Measurements from ENCODE around the gene H6PD.

The H6PD gene

DNA sequence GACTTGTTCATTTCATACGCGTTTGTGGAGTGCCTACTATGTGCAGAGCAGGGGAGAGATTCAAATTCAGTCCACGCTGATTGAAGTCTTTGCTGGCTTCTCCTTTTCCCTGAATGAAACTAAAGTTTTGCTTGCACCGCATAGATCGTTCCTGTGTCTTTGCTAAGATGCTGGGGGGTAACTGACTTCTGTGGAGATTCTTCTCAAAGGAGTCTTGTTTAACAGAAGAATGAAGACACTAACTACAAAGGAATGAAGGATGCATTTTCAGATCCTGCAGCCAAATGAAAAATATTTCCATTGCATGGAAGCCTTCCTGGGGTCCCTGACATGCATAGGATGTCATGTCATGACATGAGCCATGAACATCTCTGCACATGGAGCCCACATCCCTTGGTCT, 26.9 kb upstream of the H6PD start:
- no peak for DNase-seq

- DNase-seq: no peak
These were observed 23.2 kb upstream of the H6PD start for GRCh38 chr1:9211291-9211811.

GRCh38 chr1:9212735-9213134, 21.8 kb upstream of the H6PD start:
- DNase-seq: no peak

- no peak for DNase-seq
These were observed 20.6 kb upstream of the H6PD start for GRCh38 chr1:9213956-9214355.

- DNase-seq: no peak
These were observed 15.7 kb upstream of the H6PD start for GRCh38 chr1:9218917-9219316.

DNA sequence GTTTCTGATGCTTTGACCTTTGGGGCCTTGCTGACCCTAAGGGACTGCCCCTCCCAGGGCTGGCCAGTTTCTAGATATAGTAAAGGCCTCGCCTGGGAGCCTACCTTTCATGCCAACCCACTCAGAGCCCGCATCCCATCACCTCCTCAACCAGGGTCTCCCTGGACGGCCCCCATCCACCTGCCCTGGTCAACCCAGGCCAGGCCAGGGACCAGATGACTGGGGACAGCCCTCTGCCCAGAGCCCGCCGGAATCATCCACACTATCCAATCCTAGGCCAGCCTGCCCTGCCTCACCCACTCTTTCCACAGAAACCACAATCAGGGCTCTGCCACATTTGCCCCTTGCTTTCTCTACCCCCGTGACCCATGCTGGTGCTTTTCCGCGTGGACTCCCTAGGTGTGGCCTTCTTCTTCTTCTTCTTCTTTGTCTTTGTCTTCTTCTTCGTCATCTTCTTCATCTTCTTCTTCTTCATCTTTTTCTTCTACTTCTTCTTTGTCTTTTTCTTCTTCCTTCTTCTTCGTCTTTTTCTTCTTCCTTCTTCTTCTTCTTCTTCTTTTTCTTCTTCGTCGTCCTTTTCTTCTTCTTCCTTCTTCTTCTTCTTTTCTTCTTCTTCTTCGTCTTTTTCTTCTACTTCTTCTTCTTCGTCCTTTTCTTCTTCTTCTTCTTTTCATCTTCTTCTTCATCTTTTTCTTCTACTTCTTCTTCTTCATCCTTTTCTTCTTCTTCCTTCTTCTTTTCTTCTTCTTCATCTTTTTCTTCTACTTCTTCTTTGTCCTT, 11.5 kb upstream of the H6PD start:
- no peak for DNase-seq

GRCh38 chr1:9224664-9225410, 9.7 kb upstream of the H6PD start:
- DNase-seq: no peak

GRCh38 chr1:9225411-9225785, 9.2 kb upstream of the H6PD start:
- DNase-seq: no peak

GRCh38 chr1:9228609-9229008, 6.0 kb upstream of the H6PD start:
- no peak for DNase-seq

DNA sequence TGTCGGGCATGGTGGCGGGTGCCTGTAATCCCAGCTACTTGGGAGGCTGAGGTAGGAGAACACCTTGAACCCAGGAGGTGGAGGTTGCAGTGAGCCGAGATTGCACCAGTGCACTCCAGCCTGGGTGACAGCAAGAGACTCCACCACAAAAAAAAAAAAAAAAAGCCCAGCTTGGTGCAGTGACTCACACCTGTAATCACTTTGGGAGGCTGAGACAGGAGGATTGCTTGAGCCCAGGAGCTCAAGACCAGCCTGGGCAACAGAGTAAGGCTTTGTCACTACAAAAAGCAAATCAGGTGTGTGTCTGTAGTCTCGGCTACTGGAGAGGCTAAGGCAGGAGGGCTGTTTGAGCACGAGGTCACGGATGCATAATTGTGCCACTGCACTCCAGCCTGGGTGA, 5.0 kb upstream of the H6PD start:
- DNase-seq: no peak

DNA sequence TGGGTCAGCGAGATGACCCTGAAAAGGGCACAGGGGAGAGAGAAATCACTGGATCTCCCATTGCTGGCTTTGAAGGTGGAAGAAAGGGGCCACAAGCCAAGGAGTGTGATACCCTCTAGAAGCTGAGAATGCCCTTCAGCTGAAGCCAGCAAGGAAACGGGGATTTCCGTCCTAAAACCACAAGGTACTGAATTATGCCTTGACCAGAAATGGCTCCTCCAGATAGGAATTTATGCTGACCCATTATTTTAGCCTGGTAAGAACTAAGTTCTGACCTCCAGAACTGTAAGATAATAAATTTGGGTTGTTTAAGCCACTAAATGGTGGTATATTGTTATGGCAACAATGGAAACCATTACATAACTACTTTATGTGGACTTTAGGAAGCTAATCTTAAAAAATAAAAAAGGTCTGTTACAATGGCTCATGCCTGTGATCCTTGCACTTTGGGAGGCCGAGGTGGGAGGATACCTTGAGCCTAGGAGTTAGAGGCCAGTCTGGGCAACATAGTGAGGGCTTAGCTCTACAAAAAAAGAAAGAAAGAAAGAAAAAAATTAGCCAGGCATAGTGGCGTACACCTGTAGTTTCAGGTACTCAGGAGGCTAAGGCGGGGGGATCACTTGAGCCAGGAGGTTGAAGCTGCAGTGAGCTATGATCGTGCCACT, 3.6 kb upstream of the H6PD start:
- no peak for DNase-seq

DNA sequence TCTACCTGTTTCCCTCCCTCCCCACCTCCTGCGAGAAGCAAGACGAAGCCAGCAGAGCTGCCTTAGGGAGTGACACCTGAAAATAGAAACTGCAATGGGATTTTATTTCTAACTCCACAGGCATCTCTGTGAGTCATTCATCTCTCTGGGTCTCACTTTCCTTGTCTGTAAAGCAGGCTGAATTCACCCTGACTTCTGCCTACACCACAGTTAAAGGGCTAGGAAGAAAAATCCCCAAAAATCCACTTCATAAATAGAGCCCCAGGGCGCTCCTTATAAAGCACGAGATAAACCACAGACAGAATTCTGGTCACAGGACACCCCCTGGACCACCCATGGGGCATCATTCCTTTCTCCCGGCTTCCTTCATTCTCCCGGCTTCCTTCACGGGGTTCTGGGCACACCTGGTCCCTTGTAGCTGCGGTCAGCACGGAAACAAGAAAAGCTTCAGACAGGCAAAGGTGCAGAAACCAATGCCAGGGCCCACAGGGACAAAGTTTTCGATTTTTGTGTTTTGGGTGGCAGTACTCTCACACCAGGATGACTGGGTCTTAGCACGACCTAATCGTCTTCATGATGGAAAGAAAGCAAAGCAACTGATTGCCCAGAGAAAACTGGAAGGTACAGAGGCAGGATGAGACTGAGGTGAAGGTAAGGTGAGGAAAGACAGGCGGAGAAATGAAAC, 2.8 kb upstream of the H6PD start:
- no peak for DNase-seq

GRCh38 chr1:9233241-9233941, 1.2 kb upstream of the H6PD start:
- no peak for DNase-seq

DNA sequence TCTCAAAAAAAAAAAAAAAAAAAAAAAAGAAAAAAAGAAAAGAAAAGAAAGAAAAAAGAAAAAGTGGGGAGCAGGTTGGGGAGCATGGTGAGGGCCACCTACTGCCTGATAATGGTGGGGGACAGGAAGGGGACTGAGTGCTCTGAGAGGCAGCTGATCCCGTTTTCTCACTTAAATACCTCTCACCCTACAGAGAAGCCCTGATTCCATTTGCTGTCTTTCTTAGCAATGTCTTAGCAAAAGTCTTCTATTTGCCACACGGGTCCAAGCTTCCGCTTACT, 692 bp upstream of the H6PD start:
- no peak for DNase-seq

DNA sequence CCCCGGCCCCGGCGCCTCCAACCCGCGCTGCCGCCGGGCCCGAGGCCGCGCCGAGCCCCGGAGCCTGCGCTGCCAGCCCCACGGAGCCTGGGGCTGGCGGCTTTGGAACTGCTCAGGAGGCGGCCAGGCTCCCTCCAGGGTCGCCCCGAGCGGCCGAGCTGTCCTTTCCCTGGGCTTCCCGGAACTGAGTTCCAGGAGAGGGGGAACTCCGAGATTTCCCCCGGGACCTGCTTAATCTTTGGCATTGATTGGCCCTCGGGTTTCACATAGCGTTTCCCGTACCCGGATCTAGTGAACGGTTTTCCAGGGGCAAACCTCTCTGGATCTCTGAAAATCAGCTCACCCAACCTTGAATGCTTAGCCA, 504 bp downstream of the H6PD start:
- peak; percentile 53 for DNase-seq

DNA sequence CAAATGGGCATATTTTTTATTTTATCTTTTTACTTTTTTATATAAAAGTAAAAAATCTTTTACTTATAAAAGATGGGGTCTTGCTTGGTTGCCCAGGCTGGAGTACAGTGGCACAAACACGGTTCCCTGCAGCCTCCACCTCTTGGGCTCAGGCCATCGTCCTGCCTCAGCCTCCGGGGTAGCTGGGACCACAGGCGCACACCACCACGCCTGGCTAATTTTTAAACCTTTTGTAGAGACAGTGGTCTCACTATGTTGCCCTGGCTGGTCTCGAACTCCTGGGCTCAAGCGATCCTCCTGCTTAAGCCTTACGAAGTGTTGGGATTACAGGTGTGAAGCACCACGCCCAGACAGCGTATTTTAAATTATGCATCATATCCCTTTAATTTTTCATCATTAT, 986 bp downstream of the H6PD start:
- no peak for DNase-seq

- DNase-seq: no peak
These were observed 3.6 kb downstream of the H6PD start for GRCh38 chr1:9238134-9238533.

- DNase-seq: peak; percentile 25
These were observed 4.0 kb downstream of the H6PD start for GRCh38 chr1:9238550-9238949.

DNA sequence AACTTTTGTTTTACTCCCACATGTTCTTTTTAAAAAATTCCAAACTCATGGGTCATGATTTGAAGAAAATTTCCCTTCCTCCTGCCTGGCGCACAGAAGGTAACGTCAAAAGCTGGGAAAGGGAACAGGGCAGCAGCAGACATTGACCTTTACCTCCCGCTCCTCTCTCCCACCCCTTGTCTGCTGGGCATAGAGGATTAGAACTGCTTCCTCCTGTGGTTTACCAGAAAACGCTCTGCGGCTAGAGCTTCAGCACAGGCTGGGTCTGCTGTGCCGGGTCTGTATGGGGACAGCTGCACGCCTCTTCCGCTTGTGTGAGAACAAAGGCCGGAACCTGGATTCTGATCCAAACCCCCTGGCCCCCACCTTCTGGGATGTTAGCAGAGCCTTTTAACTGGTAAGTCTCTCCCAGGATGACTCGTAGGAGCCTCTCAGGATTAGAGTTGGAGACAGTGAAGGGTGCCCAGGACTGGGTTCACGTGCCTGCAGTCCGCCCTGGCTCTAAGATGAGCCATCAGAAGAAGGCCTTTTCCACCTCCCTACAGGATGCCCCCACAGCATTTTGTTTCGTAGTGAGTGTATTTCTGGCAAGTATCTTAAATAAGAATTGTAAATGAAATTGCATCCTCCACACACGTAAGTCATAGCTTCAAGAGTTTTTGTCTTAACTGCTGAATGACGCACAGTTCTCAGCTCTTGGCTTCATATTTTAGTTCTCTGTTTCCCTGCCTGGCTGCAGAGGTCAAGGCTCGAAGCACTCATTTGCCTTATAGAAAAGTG, 5.2 kb downstream of the H6PD start:
- peak; percentile 88 for DNase-seq

DNA sequence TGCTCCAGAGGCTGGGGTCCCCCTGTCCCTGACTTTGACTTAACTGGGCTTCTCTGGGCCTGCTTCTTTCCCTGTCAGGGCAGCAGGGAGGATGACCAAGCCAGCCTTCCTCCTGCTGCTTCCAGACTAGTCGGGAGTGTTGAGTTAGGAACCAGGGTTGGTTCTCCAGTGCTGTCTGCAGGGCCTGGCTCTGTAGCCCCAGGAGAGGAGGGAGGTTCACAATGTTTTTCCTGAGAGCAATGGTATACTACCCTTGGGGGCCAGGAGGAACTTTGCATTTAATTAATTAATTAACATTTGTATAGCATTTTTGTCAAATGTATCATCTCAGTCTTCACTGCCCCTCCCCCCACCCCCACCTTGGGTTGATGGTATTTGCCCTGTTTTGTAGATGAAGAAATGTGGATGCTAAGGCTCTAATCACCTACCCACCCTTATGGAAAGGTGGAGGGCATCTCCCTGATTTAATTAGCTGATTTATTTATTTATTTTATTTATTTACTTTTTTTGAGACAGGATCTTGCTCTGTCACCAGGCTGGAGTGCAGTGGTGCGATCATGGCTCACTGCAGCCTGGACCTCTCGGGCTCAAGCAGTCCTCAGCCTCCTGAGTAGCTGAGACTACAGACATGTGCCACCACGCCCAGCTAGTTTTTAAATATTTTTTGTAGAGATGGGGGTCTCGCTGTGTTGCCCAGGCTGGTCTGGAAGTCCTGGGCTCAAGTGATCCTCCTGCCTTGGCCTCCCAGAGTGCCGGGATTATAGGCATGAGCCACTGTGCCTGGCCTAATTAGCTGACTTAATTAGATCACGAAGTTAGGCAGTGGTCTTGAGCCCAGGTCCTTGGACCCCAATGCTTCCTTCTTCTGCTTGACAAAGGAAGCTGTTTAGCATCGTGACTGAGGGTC, 6.6 kb downstream of the H6PD start:
- DNase-seq: no peak

GRCh38 chr1:9241891-9242290, 7.3 kb downstream of the H6PD start:
- no peak for DNase-seq
